GM21825 (cell line): ENCODE measurements around the gene OR6S1.
A peak's percentile ranks its signal among the peaks of the same experiment; 100 is the strongest.
"Not testable (repeated sequence)": the region's sequence is repeated elsewhere in the genome, so short reads cannot be mapped to it uniquely, and the experiment has no call there.

ENCODE experiments used
- ATAC-seq: cut with Tn5 transposase; IDR thresholded peaks from one replicate; pipeline ENCODE4 v1.9.1; 2021; ENCODE audit warnings: mild to moderate bottlenecking, moderate library complexity; ENCODE audit not compliant: unreplicated experiment

OR6S1 gene

GRCh38 chr14:20671597-20672283, 30.2 kb upstream of the OR6S1 start:
- ATAC-seq, result no peak

DNA sequence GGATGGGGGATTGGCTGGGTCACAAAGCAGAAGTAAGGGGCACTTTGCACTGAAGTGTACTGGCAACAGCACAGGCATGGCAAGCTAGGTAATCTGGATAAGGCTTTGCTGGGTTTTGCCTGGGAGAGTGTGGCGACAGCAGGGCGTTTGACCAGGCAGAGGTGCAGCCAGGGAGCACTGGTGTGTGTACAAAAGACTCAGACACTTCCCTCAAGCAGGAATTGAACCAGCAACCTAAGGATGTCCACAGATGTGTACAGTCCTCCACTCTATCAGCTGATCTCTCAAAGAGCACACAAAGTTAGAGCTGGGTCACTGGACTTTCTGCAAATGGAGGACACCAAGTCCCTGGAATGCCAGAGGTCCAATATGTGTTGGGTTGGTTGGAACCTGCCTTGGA, 27.5 kb upstream of the OR6S1 start:
- ATAC-seq, result no peak

GRCh38 chr14:20667957-20668356, 26.5 kb upstream of the OR6S1 start:
- peak; percentile 75 for ATAC-seq

GRCh38 chr14:20666400-20666961, 25.0 kb upstream of the OR6S1 start:
- ATAC-seq, result not testable (repeated sequence)

GRCh38 chr14:20662968-20663732, 21.7 kb upstream of the OR6S1 start:
- peak; percentile 48 for ATAC-seq

DNA sequence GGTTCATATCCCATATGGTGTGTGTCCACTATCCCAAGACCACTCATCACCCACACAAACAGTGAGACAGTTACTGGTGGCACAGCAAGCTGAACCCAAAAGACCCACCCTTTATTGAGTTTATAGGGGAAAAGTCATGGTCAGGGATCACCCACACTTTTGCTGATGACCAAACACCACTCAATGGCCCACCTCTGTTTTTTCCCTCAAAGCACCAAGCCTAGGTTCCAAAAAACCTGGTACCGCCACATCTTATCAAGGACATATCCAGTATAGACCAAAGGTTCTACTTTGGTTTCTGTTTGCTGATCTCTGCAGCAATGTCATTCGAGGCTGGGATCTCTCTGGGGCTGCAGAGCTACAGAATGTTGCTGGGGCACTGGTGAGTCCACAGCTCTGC, 19.7 kb upstream of the OR6S1 start:
- ATAC-seq, result no peak

- no peak for ATAC-seq
Observed at GRCh38 chr14:20659813-20660395, 18.4 kb upstream of the OR6S1 start.

- no peak for ATAC-seq
Observed at GRCh38 chr14:20659336-20659735, 17.8 kb upstream of the OR6S1 start.

DNA sequence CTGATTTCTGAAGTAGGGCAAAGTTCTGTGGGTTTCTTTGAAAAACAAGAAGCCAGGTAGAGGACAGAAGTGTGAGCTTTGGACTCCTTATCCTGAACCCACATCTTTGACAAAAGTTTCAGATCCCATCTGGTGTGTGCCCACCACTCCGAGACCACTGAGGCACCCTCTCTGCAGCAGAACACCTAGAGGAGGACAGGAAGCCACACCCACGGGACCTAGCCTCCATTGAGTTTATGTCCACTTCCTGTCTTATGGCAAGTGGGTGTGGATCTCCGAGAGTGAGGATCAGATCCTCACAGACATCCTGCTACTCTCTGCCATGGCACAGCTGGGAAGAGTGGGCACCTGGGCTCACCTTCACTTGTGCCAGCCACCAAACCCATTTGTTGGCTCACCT, 16.8 kb upstream of the OR6S1 start:
- ATAC-seq, result no peak

GRCh38 chr14:20657216-20658211, 16.0 kb upstream of the OR6S1 start:
- ATAC-seq, result no peak

DNA sequence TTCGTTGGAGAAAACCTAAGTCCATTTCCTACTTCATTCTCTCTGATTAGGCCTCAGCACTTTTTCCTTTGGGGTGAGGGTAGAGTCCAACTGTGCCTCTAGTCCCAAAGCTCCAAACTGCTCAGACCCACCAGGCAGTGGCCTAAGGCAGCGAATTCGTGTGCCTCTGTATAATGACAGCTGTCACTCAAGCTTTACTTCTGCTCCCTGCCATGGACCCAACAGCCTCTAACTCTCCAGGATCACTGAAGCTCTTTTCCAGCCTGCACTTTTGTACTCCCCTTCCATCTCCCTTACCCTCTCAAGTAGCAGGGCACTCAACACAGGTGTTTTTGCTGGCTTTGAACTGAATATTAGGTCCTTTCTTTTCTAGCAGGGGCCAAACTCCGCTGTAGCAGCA, 14.8 kb upstream of the OR6S1 start:
- no peak for ATAC-seq

- ATAC-seq, result no peak
Observed at GRCh38 chr14:20655851-20656250, 14.4 kb upstream of the OR6S1 start.

GRCh38 chr14:20652996-20653975, 11.8 kb upstream of the OR6S1 start:
- no peak for ATAC-seq

DNA sequence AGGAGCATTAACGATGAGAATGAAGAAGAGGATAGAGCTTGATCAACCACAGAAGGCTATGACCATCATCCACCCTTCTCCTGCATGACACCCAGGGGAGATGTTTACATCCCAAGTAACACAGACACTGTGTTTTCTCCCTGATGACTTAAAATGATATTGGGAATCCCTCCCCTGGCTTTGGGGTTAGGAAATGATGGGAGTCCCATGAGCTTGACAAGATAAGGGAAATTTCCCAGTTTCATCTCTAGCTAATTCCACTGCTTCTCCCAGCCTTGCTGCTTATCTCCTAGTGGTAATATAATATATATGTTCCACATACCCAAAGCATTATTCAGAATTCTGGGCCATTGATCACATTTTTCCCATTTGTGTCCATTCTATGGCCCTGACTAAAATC, 4.0 kb upstream of the OR6S1 start:
- ATAC-seq, result no peak

DNA sequence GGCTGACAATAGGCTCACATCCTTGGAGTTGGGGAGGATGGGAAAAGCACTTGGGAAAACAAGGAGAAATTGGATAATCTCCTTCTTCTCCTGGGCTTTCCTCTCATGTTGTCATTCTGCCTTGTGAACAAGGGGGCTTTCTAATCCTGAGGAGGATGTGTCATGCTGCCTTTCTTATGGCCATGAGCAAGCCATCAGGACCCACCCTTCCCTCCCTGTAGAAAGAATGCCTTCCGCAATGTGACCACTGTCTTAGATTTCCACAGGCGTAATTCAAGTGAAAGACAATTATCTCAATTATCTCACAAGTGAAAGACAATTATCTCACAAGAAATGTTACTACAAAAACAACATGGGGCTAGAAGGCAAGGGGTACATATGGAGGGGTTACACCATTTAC, 3.0 kb upstream of the OR6S1 start:
- ATAC-seq, result no peak

- not testable (repeated sequence) for ATAC-seq
Observed at GRCh38 chr14:20642755-20643154, 1.3 kb upstream of the OR6S1 start.

DNA sequence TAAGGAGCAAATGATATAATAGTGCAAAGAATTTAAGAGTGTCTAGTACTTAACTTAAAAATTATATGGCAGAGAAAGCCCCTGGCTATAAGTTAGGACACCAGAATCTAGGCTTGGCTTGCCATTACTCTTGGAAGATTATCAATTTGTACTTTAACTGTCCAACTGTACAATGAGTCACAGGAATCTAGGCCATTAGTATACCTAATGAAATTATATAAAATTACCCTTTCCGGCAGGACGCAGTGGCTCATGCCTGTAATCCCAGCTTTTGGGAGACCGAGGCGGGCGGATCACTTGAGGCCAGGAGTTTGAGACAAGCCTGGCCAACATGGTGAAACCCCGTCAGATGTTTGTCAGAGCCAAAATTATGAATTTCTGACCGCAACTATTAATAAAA, 691 bp upstream of the OR6S1 start:
- no peak for ATAC-seq

DNA sequence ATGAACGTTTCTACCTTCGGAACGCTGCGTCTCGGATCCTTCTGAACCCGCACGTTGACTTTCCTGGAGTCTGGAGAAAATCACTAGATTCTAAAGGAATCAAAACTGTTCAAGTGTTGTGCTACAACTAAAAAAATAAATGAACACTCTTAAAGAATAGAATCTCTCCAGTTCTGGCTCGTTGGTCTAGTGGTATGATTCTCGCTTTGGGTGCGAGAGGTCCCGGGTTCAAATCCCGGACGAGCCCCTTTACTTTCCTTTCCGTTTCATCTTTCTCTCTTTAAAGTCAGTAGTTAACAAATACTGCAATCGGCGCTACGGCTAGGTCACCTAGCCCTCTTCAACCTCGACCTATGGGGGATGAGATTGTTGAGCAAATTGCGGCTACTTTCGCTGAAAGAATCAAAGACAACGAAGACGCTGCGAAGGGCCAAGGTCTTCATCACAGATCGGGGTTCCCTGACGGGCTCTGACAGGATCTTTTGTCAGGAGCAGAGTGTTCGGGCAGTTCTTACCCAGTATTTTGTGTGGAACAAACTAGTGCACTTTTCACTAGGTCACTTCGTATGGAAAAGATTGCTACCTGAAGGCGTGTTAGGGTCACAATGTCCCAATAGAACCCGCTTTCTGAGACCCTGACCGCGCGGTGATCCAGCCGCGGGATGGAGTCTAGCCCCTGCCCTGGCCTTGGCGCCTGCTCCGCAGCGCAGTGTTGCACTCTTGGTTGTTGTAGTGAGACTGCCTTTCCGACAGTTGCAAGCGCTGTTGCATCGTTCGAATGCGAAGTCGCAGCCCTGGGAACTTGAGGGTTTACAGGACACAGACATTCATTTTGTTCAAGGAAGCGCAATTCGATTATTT, 8.4 kb downstream of the OR6S1 start:
- ATAC-seq, result peak; percentile 44

DNA sequence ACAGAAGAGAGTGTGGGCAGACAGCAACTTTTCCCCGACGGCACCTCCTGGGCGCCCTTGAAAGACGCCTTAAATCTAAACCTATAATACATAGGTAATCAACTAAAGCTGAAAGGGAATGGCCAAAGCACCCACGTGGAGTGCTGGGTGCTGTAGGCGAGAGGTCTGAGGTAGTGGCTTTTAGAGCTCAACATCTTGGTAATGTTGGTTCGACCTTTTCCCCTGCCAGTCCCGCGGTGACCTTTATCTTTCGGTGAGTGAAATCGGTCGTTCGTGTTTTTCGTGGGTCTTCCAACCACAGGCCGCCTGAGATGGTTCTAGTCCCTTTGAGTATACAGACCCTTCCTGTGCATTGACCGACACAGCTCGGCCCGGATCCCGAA, 9.1 kb downstream of the OR6S1 start:
- peak; percentile 3 for ATAC-seq
